Gastroesophageal sphincter (tissue), 4 donors: Measurements from ENCODE around the gene PRR12. TPM values are rescaled to one million over a fixed set of nuclear protein-coding genes. Genes with fewer than 3 reads are reported as not detected.

ENCODE experiments used
- ATAC-seq: fragments of 150-250 bp; one replicate; pipeline ENCODE4 v1.9.1; 2016; ENCODE audit warnings: mild to moderate bottlenecking, moderate library complexity
- H3K27ac ChIP-seq, 4 donors: fragments of 200-600 bp; sonication (generic) in 3 of 4; 1 replicate in 3 of 4; 2 replicates in 1 of 4; pipeline ENCODE4 v1.5.1; 2016 to 2019
- H3K27me3 ChIP-seq: fragments of 200-600 bp; sonication (generic); one replicate; pipeline ENCODE4 v1.5.1; 2019
- H3K36me3 ChIP-seq, 2 donors: fragments of 200-600 bp; sonication (generic); one replicate each; pipeline ENCODE4 v1.5.1; 2019; ENCODE audit warnings: control low read depth in 1 of 2
- H3K4me1 ChIP-seq, 3 donors: fragments of 200-600 bp; sonication (generic); 1 replicate in 2 of 3; 2 replicates in 1 of 3; pipeline ENCODE4 v1.5.1; 2016 to 2019; ENCODE audit warnings: control low read depth in 2 of 3
- H3K4me3 ChIP-seq, 2 donors: fragments of 200-600 bp; sonication (generic); one replicate each; pipeline ENCODE4 v1.5.1; 2019; ENCODE audit warnings: mild to moderate bottlenecking in 1 of 2, moderate library complexity in 1 of 2
- H3K9me3 ChIP-seq, 3 donors: fragments of 200-600 bp; sonication (generic); one replicate each; pipeline ENCODE4 v1.5.1; 2017 to 2019; ENCODE audit warnings: control low read depth in 2 of 3
- CTCF ChIP-seq, 4 experiments: fragments of 200-600 bp in 2 of 4; fragments of 450-650 bp in 2 of 4; sonication (generic) in 1 of 4; IDR thresholded peaks; one replicate each; pipeline ENCODE4 v1.5.1; 2017 to 2019; ENCODE audit warnings: antibody characterized with exemption in 4 of 4, mild to moderate bottlenecking in 2 of 4, moderate library complexity in 2 of 4
- EP300 ChIP-seq: sonication (generic); formaldehyde crosslinking; IDR thresholded peaks from one replicate; pipeline ENCODE4 v1.6.1; 2017; ENCODE audit warnings: antibody characterized with exemption, mild to moderate bottlenecking
- POLR2A ChIP-seq, 2 donors: fragments of 450-650 bp; IDR thresholded peaks; one replicate each; pipeline ENCODE4 v1.6.1; 2017; ENCODE audit warnings: antibody characterized with exemption in 2 of 2, mild to moderate bottlenecking in 2 of 2, moderate library complexity in 1 of 2
- POLR2AphosphoS5 ChIP-seq: sonication (generic); formaldehyde crosslinking; IDR thresholded peaks from one replicate; pipeline ENCODE4 v1.6.1; 2017; ENCODE audit warnings: antibody characterized with exemption
- WGBS, 2 donors: methylation state at CpG; one replicate each; pipeline ENCODE4 v1.1.5; 2018; ENCODE audit warnings: low coverage in 1 of 2; 5-methylcytosine and 5-hydroxymethylcytosine counted together
- total RNA-seq, 4 donors: library from RNA; depleted of rRNA; stranded (reverse); fragments of >200 nt; gene quantifications; one replicate each; pipeline ENCODE4 v1.1.0, GENCODE V29; 2016

The PRR12 gene
- total RNA-seq, 4 donors from 2014 or later = 9.3 to 24.1 (median 14.8) TPM

GRCh38 chr19:49651029-49651819 lies 60.2 kb downstream of the PRR12 start:
- no CpG with 5 or more reads among the region's 72 CpGs for WGBS, 2 donors
- Histone ChIP-seq H3K9me3 (no peaks in the 10 kb centered on the region), H3K27me3 (no peaks in the 10 kb centered on the region), H3K4me1 (peaks cover 0 to 6% (median 0%) of the 10 kb centered on the region in 3 donors), H3K4me3 (no peak overlapping the region), H3K27ac (no peak overlapping the region), H3K36me3 (peaks cover 0 to 100% of the 10 kb centered on the region in 2 donors)
- no peak for TF ChIP-seq POLR2AphosphoS5
- no peak for TF ChIP-seq POLR2A (IDR thresholded peaks at IDR 0.05)
- TF ChIP-seq CTCF (IDR thresholded peaks at IDR 0.05) = no peak
- no peak for TF ChIP-seq EP300
- ATAC-seq = no peak

- no peak for ATAC-seq
- Histone ChIP-seq H3K9me3 (no peaks in the 10 kb centered on the region), H3K4me3 (no peak overlapping the region), H3K27ac (no peak overlapping the region), H3K36me3 (peaks cover 0 to 100% of the 10 kb centered on the region in 2 donors), H3K27me3 (no peaks in the 10 kb centered on the region), H3K4me1 (no peaks in the 10 kb centered on the region)
- WGBS, 2 donors = 90% methylated on average over 10 of the region's 110 CpGs; no CpG with 5 or more reads in 1 of the 2 donors
- no peak for TF ChIP-seq EP300
- TF ChIP-seq POLR2AphosphoS5 = no peak
- TF ChIP-seq POLR2A (IDR thresholded peaks at IDR 0.05) = no peak
- no peak for TF ChIP-seq CTCF (IDR thresholded peaks at IDR 0.05)
These were observed 61.0 kb downstream of the PRR12 start for GRCh38 chr19:49651820-49652550.

- WGBS, 2 donors = 75 to 93% methylated on average over 3 to 5 of the region's 58 CpGs
- H3K36me3 ChIP-seq = peaks cover 0 to 100% of the 10 kb centered on the region in 2 donors
These were observed 61.8 kb downstream of the PRR12 start for GRCh38 chr19:49652551-49653465.

GRCh38 chr19:49653466-49653806 lies 62.5 kb downstream of the PRR12 start:
- WGBS, 2 donors = no CpG with 5 or more reads among the region's 13 CpGs
- no peak for ATAC-seq
- no peak for TF ChIP-seq CTCF (IDR thresholded peaks at IDR 0.05)
- no peak for TF ChIP-seq POLR2AphosphoS5
- no peak for TF ChIP-seq EP300
- TF ChIP-seq POLR2A (IDR thresholded peaks at IDR 0.05) = no peak
- Histone ChIP-seq H3K4me3 (no peak overlapping the region), H3K9me3 (no peaks in the 10 kb centered on the region), H3K4me1 (no peaks in the 10 kb centered on the region), H3K27me3 (no peaks in the 10 kb centered on the region), H3K36me3 (peaks cover 0 to 100% of the 10 kb centered on the region in 2 donors), H3K27ac (no peak overlapping the region)

More at GRCh38 chr19:49652551-49653465, 61.8 kb downstream of the PRR12 start:
- H3K27ac ChIP-seq = no peak overlapping the region
- no peaks in the 10 kb centered on the region for H3K27me3 ChIP-seq
- no peak for TF ChIP-seq POLR2A (IDR thresholded peaks at IDR 0.05)
- TF ChIP-seq CTCF (IDR thresholded peaks at IDR 0.05) = no peak
- TF ChIP-seq POLR2AphosphoS5 = no peak
- TF ChIP-seq EP300 = no peak
- H3K4me1 ChIP-seq = no peaks in the 10 kb centered on the region
- no peak for ATAC-seq
- no peaks in the 10 kb centered on the region for H3K9me3 ChIP-seq
- H3K4me3 ChIP-seq = no peak overlapping the region
